ENCODE results near the gene MBD1. TPM values are rescaled to one million over a fixed set of nuclear protein-coding genes. Genes with fewer than 3 reads are reported as not detected.

MBD1 gene, protein sequence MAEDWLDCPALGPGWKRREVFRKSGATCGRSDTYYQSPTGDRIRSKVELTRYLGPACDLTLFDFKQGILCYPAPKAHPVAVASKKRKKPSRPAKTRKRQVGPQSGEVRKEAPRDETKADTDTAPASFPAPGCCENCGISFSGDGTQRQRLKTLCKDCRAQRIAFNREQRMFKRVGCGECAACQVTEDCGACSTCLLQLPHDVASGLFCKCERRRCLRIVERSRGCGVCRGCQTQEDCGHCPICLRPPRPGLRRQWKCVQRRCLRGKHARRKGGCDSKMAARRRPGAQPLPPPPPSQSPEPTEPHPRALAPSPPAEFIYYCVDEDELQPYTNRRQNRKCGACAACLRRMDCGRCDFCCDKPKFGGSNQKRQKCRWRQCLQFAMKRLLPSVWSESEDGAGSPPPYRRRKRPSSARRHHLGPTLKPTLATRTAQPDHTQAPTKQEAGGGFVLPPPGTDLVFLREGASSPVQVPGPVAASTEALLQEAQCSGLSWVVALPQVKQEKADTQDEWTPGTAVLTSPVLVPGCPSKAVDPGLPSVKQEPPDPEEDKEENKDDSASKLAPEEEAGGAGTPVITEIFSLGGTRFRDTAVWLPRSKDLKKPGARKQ
- 10 to 100 TPM; 83.0 to 99.2 TPM for total RNA-seq
- 38.7 TPM for polyA plus RNA-seq

DNA sequence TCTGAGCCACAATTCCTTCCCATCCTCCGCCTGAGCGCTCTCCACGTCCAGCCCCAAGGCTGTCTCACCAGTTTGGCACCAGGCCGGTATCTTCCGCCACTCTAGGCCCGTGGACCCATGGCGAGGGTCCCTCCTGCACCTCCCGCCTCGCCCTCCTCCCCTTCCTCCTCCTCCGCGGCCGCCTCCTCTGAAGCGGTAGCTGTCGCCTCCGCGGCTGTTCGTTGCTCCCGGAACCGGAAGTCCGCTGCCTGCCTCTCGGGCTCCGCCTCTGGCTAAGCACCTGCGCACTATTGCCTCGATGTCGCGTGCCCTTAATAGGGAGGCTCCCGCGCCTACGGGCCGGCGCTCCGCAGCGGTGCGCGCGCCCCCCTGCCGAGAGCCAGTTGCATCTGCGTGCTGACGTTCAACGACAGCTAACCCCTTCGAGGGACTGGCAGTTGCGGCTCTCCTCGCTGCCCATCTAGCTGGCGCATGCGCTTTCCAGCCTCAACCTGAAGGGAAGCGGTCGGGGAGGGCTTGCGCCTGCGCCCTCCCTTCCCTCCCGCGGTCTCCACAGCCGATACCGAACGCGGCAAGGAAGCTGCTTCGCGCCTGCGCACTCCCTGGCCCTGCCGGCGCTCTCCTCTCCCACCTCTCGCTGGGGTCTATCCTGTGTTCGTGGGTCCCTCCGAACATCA is at the start of gene MBD1:
Gene MBD1, minus strand, starts transcription at position 229 of the 677 bp plus-strand sequence. CDS start 1,531 bp downstream, outside the sequence.
- Histone ChIP-seq H3K36me3 (ENCODE audit: insufficient read depth, low read length) (peaks cover 7% of the 10 kb centered on the region), H3K27ac (ENCODE audit: low read depth, low read length) (peak within 1 kb of the TSS; percentile 86), H3K4me3 (ENCODE audit: low read length) (peak within 1 kb of the TSS; percentile 90), H3K4me1 (ENCODE audit: insufficient read depth, low read length) (peaks cover 35% of the 10 kb centered on the region), H3K27me3 (ENCODE audit: insufficient read depth, low read length, poor library complexity, severe bottlenecking) (no peaks in the 10 kb centered on the region), H3K9me3 (ENCODE audit: low read length) (no peaks in the 10 kb centered on the region)
- Mint-ChIP-seq H3K27ac (peak within 1 kb of the TSS; percentile 89 to 100 (median 98)), H3K27me3 (peaks cover 0 to 1% of the 10 kb centered on the region in 2 donors), H3K4me1 (peaks cover 36 to 55% (median 41%) of the 10 kb centered on the region in 3 donors), H3K9me3 (no peaks in the 10 kb centered on the region), H3K4me3 (peak within 1 kb of the TSS; percentile 95 to 98 (median 97)), H3K36me3 (peaks cover 17 to 80% (median 19%) of the 10 kb centered on the region in 3 donors)
- ChIA-PET CTCF (interaction anchor here (0.6 to 2.0 kb wide), 7 partner anchors 8 to 93 kb away, joined by 3 to 19 read pairs (median 3); partner anchors contain the start of genes CFAP53 and SKA1), POLR2A (interaction anchor here (0.6 to 1.7 kb wide), 5 partner anchors 9 to 794 kb away, joined by 3 to 10 read pairs (median 5); partner anchors contain the start of genes C18orf32, CFAP53 and SKA1)
- DNase-seq = peak; percentile 96 to 99 (median 97)

DNA sequence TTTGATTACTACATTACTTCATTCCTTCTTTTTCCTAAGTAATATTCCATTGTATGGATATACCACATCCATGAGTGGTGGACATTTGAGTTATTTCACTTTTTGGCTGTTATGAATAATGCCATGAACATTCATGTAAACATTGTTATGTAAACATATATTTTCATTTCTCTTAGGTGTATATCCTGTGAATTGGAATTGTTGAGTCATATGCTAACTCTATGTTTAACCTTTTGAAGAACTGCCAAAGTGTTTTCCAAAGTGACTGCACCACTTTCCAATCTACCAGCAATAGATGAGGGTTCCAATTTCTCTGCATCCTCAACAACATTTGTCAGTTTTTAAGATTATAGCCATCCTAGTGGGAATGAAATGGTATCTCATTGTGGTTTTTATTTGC is 48.9 kb upstream of the MBD1 start:
- H3K27me3 Mint-ChIP-seq = peaks cover 24 to 47% of the 10 kb centered on the region in 2 donors
- no peak for DNase-seq
- H3K9me3 Mint-ChIP-seq = peaks cover 0 to 6% (median 2%) of the 10 kb centered on the region in 5 donors
- H3K4me3 ChIP-seq (ENCODE audit: low read length) = no peak overlapping the region
- CTCF ChIA-PET = no interaction called here
- H3K36me3 Mint-ChIP-seq = peaks cover 0 to 10% (median 0%) of the 10 kb centered on the region in 3 donors
- no peak overlapping the region for H3K27ac Mint-ChIP-seq
- H3K9me3 ChIP-seq (ENCODE audit: low read length) = no peaks in the 10 kb centered on the region
- H3K27me3 ChIP-seq (ENCODE audit: insufficient read depth, low read length, poor library complexity, severe bottlenecking) = no peaks in the 10 kb centered on the region
- no peaks in the 10 kb centered on the region for H3K36me3 ChIP-seq (ENCODE audit: insufficient read depth, low read length)
- no peak overlapping the region for H3K4me3 Mint-ChIP-seq
- no peaks in the 10 kb centered on the region for H3K4me1 ChIP-seq (ENCODE audit: insufficient read depth, low read length)
- H3K27ac ChIP-seq (ENCODE audit: low read depth, low read length) = no peak overlapping the region
- POLR2A ChIA-PET = no interaction called here
- no peaks in the 10 kb centered on the region for H3K4me1 Mint-ChIP-seq

DNA sequence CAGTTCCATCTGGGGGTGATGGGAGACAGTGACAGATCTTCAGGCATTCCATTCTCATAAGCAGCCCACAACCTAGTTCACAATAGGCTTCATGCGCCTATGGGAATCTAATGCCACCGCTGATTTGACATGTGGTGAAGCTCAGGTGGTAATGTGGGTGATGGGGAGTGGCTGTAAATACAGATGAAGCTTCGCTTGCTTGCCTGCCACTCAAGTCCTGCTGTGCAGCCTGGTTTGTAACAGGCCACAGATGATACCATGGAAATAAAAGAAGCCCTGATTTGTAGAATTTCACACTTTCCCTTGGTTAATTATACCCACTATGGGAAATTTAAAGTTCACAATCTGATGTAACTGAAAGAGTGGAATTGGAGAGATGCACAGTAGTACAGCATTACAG is 46.7 kb upstream of the MBD1 start:
- H3K4me1 Mint-ChIP-seq = no peaks in the 10 kb centered on the region
- peaks cover 0 to 10% (median 0%) of the 10 kb centered on the region in 3 donors for H3K36me3 Mint-ChIP-seq
- no peaks in the 10 kb centered on the region for H3K27me3 ChIP-seq (ENCODE audit: insufficient read depth, low read length, poor library complexity, severe bottlenecking)
- H3K4me3 ChIP-seq (ENCODE audit: low read length) = no peak overlapping the region
- no peaks in the 10 kb centered on the region for H3K4me1 ChIP-seq (ENCODE audit: insufficient read depth, low read length)
- no peak overlapping the region for H3K4me3 Mint-ChIP-seq
- POLR2A ChIA-PET = no interaction called here
- no peaks in the 10 kb centered on the region for H3K9me3 ChIP-seq (ENCODE audit: low read length)
- peaks cover 29 to 47% of the 10 kb centered on the region in 2 donors for H3K27me3 Mint-ChIP-seq
- DNase-seq = no peak
- no peaks in the 10 kb centered on the region for H3K36me3 ChIP-seq (ENCODE audit: insufficient read depth, low read length)
- H3K27ac Mint-ChIP-seq = no peak overlapping the region
- H3K27ac ChIP-seq (ENCODE audit: low read depth, low read length) = no peak overlapping the region
- CTCF ChIA-PET = no interaction called here
- H3K9me3 Mint-ChIP-seq = peaks cover 0 to 6% (median 2%) of the 10 kb centered on the region in 5 donors

DNA sequence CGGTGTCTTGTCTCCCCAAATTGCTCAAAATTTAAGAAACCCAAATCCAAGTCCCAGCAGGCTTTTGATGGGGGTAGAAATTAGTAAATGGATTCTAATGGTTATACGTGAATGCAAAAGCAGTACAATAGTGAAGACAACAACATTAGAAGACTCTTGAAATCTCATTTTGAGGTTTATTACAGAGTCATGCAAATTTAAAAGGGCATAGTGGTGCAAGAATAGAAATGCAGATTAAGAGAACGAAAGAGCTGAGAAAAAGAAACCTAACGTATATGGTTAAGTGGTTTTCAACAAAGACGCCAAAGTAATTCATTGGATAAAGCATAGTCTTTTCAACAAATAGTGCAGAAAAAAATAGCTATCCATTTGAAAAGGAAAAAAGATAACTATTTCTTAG is 39.4 kb upstream of the MBD1 start:
- no peaks in the 10 kb centered on the region for H3K9me3 Mint-ChIP-seq
- H3K4me3 ChIP-seq (ENCODE audit: low read length) = no peak overlapping the region

DNA sequence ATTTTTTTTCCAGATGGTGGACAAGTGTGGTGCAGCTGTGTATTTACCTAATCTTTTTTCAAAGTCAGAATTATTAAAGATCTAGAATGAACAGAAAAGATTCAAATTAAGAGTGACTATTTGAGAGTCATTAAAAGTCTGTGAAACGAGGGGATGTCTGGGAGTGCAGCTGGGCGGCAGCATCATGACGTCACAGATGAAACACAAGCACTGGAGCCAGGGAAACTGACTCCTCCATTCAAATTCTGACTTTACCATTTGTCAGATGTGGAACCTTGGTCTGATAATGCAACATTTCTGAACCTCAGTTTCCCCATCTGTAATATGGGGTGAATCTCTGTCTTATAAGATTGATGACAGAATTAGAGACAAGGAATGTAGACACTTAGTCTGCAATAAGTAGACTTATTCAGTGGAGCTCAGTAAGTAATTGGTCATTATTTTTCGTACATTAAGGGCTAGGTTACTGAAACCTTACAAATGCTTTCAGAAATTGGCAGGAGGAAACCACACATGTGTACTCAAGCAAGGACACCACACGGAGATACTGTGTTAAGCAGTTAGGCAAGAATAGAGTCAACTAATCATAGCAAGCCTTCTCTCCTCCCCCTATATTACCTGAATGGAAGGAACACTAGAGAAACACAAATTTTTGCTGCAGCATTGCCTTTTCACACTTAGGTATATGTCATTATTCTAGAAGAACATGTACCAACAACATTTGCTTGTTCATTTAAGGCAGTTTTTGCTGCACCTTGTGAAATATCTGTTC is 34.0 kb upstream of the MBD1 start:
- Mint-ChIP-seq H3K4me1 (peaks cover 0 to 5% (median 4%) of the 10 kb centered on the region in 3 donors), H3K36me3 (no peaks in the 10 kb centered on the region), H3K4me3 (no peak overlapping the region), H3K27me3 (peaks cover 14 to 51% of the 10 kb centered on the region in 2 donors), H3K9me3 (no peaks in the 10 kb centered on the region), H3K27ac (no peak overlapping the region)
- Histone ChIP-seq H3K9me3 (ENCODE audit: low read length) (no peaks in the 10 kb centered on the region), H3K27ac (ENCODE audit: low read depth, low read length) (no peak overlapping the region), H3K36me3 (ENCODE audit: insufficient read depth, low read length) (no peaks in the 10 kb centered on the region), H3K4me1 (ENCODE audit: insufficient read depth, low read length) (no peaks in the 10 kb centered on the region), H3K4me3 (ENCODE audit: low read length) (no peak overlapping the region), H3K27me3 (ENCODE audit: insufficient read depth, low read length, poor library complexity, severe bottlenecking) (no peaks in the 10 kb centered on the region)
- CTCF ChIA-PET = no interaction called here
- POLR2A ChIA-PET = no interaction called here
- DNase-seq = no peak

More for the DNA sequence above, 39.4 kb upstream of the MBD1 start:
- Mint-ChIP-seq H3K4me3 (peak overlapping the region in 4 of 7 donors; percentile 0 to 57 (median 26)), H3K4me1 (peaks cover 0 to 13% (median 11%) of the 10 kb centered on the region in 3 donors), H3K36me3 (peaks cover 0 to under 1% (median 0%) of the 10 kb centered on the region in 3 donors), H3K27ac (no peak overlapping the region), H3K27me3 (peaks cover 9 to 26% of the 10 kb centered on the region in 2 donors)
- ChIA-PET CTCF (no interaction called here), POLR2A (no interaction called here)
- H3K27ac ChIP-seq (ENCODE audit: low read depth, low read length) = no peak overlapping the region
- DNase-seq = peak in 1 of 5 donors; percentile 7
- H3K4me1 ChIP-seq (ENCODE audit: insufficient read depth, low read length) = no peaks in the 10 kb centered on the region
- no peaks in the 10 kb centered on the region for H3K27me3 ChIP-seq (ENCODE audit: insufficient read depth, low read length, poor library complexity, severe bottlenecking)
- no peaks in the 10 kb centered on the region for H3K36me3 ChIP-seq (ENCODE audit: insufficient read depth, low read length)
- no peaks in the 10 kb centered on the region for H3K9me3 ChIP-seq (ENCODE audit: low read length)

DNA sequence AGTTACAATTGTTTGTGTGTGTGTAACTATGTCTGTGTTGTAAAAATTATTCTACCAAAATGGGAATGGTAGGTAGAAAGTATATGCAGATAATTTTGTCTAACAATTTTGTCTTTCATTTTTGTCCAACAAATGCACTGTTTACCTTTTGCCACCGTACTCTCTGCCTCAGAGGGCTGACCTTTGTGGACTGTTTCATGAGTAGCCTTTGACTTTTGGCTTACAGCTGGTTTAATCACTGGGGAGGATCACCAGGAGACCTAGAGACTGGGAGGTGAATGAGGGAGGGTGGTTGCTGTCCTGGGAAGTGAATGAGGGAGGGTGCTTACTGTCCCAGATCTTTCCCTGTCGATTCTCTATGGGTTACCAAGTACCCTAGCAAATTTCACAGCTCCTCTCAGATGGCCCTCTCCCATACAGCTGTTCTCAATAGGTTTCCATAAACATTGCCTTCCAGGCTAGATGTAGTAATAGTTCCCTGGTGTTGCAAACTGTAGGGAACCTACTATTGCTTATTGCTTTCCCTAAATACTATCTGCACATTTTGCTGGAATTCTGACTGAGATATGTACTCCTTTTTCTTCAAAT is 32.6 kb upstream of the MBD1 start:
- no peaks in the 10 kb centered on the region for H3K4me1 ChIP-seq (ENCODE audit: insufficient read depth, low read length)
- peaks cover 17 to 55% of the 10 kb centered on the region in 2 donors for H3K27me3 Mint-ChIP-seq
- H3K9me3 ChIP-seq (ENCODE audit: low read length) = no peaks in the 10 kb centered on the region
- CTCF ChIA-PET = no interaction called here
- H3K4me3 Mint-ChIP-seq = no peak overlapping the region
- no peak for DNase-seq
- no peaks in the 10 kb centered on the region for H3K36me3 Mint-ChIP-seq
- no peaks in the 10 kb centered on the region for H3K4me1 Mint-ChIP-seq
- H3K27ac Mint-ChIP-seq = no peak overlapping the region
- H3K27me3 ChIP-seq (ENCODE audit: insufficient read depth, low read length, poor library complexity, severe bottlenecking) = no peaks in the 10 kb centered on the region
- no peaks in the 10 kb centered on the region for H3K9me3 Mint-ChIP-seq
- POLR2A ChIA-PET = no interaction called here
- H3K27ac ChIP-seq (ENCODE audit: low read depth, low read length) = no peak overlapping the region
- no peaks in the 10 kb centered on the region for H3K36me3 ChIP-seq (ENCODE audit: insufficient read depth, low read length)
- no peak overlapping the region for H3K4me3 ChIP-seq (ENCODE audit: low read length)

DNA sequence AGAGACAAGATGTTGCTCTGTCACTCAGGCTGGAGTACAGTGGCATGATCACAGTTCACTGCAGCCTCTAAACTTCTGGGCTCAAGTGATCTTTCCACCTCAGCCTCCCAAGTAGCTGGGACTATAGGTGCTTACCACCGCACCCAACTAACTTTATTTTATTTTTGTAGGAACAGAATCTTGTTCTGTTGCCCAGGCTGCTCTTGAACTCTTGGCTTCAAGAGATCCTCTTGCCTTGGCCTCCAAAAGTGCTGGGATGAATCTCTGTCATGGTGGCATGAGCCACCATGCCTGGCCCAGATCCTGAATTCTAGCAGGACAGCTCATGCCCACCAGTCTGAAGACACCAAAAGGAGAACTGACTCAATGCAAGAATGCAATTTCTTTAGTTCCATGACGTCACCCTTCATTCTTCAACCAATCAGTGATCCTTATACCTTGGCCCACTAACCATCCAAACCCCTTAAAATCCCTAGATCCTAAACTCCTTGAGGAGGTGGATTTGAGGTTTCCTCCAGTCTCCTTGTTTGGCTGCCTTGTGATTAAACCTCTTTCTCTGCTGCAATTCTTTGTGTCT is 31.8 kb upstream of the MBD1 start:
- DNase-seq = no peak
- H3K27ac Mint-ChIP-seq = no peak overlapping the region
- no peak overlapping the region for H3K4me3 Mint-ChIP-seq
- no peaks in the 10 kb centered on the region for H3K27me3 ChIP-seq (ENCODE audit: insufficient read depth, low read length, poor library complexity, severe bottlenecking)
- H3K27ac ChIP-seq (ENCODE audit: low read depth, low read length) = no peak overlapping the region
- ChIA-PET CTCF (no interaction called here), POLR2A (no interaction called here)
- H3K36me3 ChIP-seq (ENCODE audit: insufficient read depth, low read length) = no peaks in the 10 kb centered on the region
- peaks cover 17 to 53% of the 10 kb centered on the region in 2 donors for H3K27me3 Mint-ChIP-seq
- H3K4me1 ChIP-seq (ENCODE audit: insufficient read depth, low read length) = no peaks in the 10 kb centered on the region
- peaks cover 5 to 6% (median 6%) of the 10 kb centered on the region in 3 donors for H3K4me1 Mint-ChIP-seq
- H3K9me3 ChIP-seq (ENCODE audit: low read length) = no peaks in the 10 kb centered on the region
- no peak overlapping the region for H3K4me3 ChIP-seq (ENCODE audit: low read length)
- no peaks in the 10 kb centered on the region for H3K9me3 Mint-ChIP-seq
- no peaks in the 10 kb centered on the region for H3K36me3 Mint-ChIP-seq
